T47D (cell line): ENCODE data around the gene BMPR1A.

ENCODE experiments used
- DNase-seq, 2 experiments: peaks; one replicate each; pipeline versions ENCODE4 v3.0.0 to v3.0.0-alpha.2; 2011 to 2012; ENCODE audit warnings: low read depth in 1 of 2, low spot score in 1 of 2
- JUND ChIP-seq: IDR thresholded peaks from 2 replicates; pipeline ENCODE4 v1.6.1; 2012; ENCODE audit warnings: low read depth
- in situ Hi-C: cut with HindIII; loops from 2 replicates; pipeline ENCODE4 v1.10.0; 2016; ENCODE audit warnings: low sequenced_read_pairs, low pct_unique_long_range_greater_than_20kb

BMPR1A gene

GRCh38 chr10:86803156-86803555 is 46.7 kb downstream of the BMPR1A start:
- in situ Hi-C loops: no loop called here
- no peak for DNase-seq
- no peak for TF ChIP-seq JUND

DNA sequence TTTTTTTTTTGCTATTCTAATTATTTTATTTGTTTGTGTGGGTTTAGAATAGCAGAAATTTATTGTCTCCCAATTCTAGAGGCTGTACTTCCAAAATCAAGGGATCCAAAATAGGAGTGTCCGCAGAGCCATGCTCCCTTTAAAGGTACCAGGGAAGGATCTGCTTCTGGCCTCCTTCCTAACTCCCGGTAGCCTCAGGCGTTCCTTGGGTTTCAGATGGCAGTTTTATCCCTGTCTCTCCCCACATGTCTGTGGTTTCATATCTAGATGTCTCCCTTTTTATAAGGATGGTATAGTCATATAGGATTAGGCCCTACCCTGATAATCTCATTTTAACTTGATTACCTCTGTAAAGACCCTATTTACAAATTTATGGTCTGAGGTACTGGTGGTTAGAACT is 48.4 kb downstream of the BMPR1A start:
- in situ Hi-C loops: no loop called here
- TF ChIP-seq JUND: no peak
- DNase-seq: no peak

DNA sequence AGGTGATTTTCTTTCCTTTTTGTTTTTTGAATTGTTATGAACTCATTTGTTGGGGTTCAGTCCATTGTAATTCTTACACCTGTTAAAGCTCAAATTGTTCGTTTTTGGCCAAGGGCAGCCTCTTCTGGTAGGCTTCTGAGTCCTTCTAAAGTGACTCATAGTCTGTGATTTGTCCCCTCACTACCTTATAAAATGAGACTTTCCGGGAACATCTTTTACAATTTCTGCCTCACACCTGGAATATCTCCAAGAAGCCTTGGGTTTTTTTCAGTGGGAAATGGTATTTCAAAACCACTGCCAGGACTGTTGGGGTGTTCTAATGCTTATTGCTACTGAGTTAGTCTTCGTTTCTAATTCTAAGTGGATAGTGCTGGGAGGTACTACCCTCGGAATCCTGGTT is 56.7 kb downstream of the BMPR1A start:
- no peak for DNase-seq
- in situ Hi-C loops: no loop called here
- TF ChIP-seq JUND: no peak

DNA sequence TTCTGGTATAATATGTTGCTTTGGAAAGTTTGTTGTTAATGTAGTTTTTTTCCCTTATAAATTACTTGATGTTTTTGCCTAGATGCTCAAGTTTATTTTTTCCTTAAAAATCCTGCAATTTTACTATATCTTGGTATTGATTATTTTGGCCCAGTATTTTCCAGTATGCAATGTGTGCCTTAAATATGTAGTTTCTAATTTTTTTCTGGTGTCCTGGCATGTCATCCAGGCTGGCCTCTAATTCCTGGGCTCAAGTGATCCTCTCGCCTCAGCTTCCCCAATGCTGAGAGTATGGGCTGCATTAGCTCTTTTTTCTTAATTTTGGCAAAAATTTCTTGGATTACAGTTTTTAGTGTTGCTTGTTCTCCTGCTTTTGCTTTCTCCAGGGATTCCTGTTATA is 57.6 kb downstream of the BMPR1A start:
- in situ Hi-C loops: no loop called here
- DNase-seq: no peak
- no peak for TF ChIP-seq JUND

GRCh38 chr10:86815035-86815617 is 58.7 kb downstream of the BMPR1A start:
- DNase-seq: no peak

DNA sequence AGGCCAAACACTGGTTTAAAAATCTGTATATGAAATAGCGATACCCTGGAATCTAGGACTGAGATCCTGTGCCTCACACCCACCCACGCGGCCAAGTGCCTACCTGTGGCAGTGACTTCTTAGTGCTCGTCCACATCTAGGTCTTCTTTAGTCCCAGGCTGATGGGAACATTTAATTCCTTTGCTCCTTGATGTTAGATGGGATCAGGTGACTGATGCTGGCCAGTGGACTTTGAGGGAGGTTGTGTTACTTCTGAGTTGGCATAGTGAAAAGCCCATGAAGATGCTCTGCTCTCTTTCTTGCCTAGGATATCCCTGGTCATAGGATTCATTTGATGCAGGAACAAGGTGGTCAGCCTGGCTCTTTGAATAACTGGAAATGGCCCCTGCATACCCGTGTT is 59.2 kb downstream of the BMPR1A start:
- no peak for TF ChIP-seq JUND
- in situ Hi-C loops: no loop called here
- DNase-seq: no peak

More at GRCh38 chr10:86815035-86815617, 58.7 kb downstream of the BMPR1A start:
- in situ Hi-C loops: no loop called here
- no peak for TF ChIP-seq JUND

DNA sequence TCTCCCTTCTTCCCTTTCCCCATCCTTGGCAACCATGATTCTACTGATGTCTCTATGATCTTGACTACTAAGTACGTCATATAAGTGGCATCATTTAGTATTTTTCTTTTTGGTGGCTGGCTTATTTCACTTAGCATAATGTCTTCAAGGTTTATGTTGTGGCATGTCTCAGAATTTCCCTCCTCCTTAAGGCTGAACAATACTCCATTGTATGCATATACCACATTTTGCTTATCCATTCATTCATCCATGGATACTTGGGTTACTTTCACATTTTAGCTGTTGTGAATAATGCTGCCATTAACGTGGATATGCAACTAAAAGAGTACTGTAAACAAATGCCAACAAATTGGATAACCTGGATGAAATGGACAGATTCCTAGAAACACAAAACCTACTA is 60.8 kb downstream of the BMPR1A start:
- DNase-seq: no peak
- in situ Hi-C loops: no loop called here
- TF ChIP-seq JUND: no peak

- no peak for DNase-seq
- in situ Hi-C loops: no loop called here
- no peak for TF ChIP-seq JUND
Measured at GRCh38 chr10:86819567-86819966, 63.1 kb downstream of the BMPR1A start.

GRCh38 chr10:86820509-86820908 is 64.1 kb downstream of the BMPR1A start:
- TF ChIP-seq JUND: no peak
- in situ Hi-C loops: no loop called here
- DNase-seq: no peak

GRCh38 chr10:86821388-86821999 is 65.1 kb downstream of the BMPR1A start:
- in situ Hi-C loops: no loop called here
- TF ChIP-seq JUND: no peak
- DNase-seq: no peak

GRCh38 chr10:86823565-86823964 is 67.1 kb downstream of the BMPR1A start:
- in situ Hi-C loops: no loop called here
- TF ChIP-seq JUND: no peak
- no peak for DNase-seq

- no peak for TF ChIP-seq JUND
- in situ Hi-C loops: no loop called here
- DNase-seq: peak in 1 of 2 experiments; percentile 16
Measured at GRCh38 chr10:86824151-86824550, 67.7 kb downstream of the BMPR1A start.

DNA sequence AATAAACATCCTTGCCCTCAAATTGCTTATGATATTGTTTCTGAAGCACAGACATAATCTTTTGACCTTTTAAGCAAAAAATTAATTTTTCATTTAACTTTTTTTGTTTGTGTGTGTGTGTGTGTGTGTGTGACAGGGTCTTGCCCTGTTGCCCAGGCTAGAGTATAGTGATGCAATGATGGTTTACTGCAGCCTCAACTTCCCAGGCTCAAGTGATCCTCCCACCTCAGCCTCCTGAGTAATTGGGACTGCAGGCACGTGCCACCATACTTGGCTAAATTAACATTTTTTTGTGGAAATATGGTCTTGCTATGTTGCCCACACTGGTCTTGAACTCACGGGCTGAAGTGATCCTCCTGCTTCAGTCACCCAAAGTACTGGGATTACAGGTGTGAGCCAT is 68.9 kb downstream of the BMPR1A start:
- in situ Hi-C loops: no loop called here
- TF ChIP-seq JUND: no peak
- no peak for DNase-seq

- in situ Hi-C loops: no loop called here
- no peak for TF ChIP-seq JUND
- DNase-seq: peak in 1 of 2 experiments; percentile 40
Measured at GRCh38 chr10:86827639-86828038, 71.2 kb downstream of the BMPR1A start.
